GM21723 (cell line): ENCODE data around the gene GOLGA6L2.
"Not testable (repeated sequence)": the region's sequence is repeated elsewhere in the genome, so short reads cannot be mapped to it uniquely, and the experiment has no call there.

Experiments used
- ATAC-seq: cut with Tn5 transposase; IDR thresholded peaks from one replicate; pipeline ENCODE4 v1.9.1; 2021; ENCODE audit warnings: mild to moderate bottlenecking, moderate library complexity; ENCODE audit not compliant: unreplicated experiment

GOLGA6L2 gene, protein sequence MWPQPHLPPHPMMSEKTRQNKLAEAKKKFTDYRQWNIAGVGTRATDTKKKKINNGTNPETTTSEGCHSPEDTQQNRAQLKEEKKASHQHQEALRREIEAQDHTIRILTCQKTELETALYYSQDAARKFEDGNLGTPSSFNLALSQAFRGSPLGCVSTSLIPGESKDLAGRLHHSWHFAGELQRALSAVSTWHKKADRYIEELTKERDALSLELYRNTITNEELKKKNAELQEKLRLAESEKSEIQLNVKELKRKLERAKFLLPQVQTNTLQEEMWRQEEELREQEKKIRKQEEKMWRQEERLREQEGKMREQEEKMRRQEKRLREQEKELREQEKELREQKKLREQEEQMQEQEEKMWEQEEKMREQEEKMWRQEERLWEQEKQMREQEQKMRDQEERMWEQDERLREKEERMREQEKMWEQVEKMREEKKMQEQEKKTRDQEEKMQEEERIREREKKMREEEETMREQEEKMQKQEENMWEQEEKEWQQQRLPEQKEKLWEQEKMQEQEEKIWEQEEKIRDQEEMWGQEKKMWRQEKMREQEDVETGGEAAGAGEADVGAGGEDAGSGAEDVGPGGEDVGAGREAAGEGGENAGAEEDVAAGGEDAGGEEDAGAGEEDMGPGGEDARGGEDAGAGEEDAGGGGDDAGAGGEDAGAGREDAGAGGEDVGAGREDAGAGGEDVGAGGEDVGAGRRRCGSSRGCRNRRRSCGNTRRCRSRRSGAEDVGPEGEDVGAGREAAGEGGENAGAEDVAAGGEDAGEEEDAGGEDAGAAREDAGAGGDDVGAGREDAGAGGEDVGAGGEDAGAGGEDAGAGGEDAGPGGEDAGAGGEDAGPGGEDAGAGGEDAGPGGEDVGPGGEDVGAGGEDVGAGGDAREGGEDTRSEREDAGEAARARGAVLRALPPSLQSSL

DNA sequence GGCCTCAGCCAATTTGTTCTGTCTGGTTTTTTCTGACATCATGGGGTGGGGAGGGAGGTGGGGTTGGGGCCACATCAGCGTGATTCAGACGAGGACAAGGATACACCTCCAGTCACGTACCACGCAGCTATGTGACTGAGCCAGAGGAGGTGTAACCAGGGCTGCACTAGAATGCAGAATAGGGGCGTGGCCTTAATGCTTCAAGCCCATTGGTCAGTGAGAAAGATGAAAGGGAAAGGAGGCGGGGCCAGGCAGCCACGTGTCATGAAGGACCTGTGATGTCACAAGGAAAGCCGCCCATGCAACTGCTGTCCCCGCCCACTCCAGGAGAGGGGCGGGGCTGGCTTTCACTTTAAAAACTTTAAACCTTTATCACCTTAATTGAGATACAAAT, at the start of gene GOLGA6L2:
Gene GOLGA6L2, minus strand, starts transcription at position 137 of the 394 bp plus-strand sequence. Its CDS starts 62 bp downstream, at position 75.
- ATAC-seq: no peak

DNA sequence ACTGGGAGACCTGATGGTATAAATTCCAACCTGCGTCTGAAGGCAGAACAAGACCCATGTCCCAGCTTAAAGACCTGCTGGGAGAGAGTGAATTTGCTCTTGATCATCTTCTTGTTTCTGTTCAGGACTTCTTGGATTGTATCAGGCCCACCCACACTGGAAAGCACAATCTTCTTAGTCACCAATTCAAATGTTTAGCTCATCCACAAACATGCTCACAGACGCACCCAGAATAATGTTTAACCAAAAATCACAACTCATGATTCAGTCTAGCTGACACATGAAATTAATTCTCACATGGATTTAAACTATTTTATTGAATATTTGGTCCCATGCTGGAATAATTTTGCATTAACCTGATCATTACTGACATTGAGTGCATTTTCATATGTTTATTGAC, 37.8 kb upstream of the GOLGA6L2 start:
- ATAC-seq: no peak

DNA sequence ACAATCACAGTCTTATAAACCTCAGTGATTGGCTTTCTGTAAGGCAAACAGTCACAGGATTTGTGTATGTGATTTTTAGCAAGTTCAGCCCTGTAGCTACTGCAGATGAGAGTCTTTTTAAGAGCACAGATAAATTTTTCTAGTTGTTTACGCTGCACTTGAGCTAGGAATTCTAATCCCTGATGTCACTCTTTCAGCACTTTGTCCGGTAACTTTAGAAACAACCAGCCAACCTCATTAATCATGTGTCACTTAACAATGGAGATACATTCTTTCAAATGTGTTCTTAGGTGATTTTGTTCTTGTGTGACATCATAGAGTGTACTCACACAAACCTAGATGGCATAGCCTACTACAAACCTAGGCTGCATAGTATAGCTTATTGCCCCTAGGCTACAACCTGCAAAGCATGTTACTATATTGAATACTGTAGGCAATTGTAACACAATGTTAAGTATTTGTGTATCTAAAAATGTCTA, 36.8 kb upstream of the GOLGA6L2 start:
- no peak for ATAC-seq

DNA sequence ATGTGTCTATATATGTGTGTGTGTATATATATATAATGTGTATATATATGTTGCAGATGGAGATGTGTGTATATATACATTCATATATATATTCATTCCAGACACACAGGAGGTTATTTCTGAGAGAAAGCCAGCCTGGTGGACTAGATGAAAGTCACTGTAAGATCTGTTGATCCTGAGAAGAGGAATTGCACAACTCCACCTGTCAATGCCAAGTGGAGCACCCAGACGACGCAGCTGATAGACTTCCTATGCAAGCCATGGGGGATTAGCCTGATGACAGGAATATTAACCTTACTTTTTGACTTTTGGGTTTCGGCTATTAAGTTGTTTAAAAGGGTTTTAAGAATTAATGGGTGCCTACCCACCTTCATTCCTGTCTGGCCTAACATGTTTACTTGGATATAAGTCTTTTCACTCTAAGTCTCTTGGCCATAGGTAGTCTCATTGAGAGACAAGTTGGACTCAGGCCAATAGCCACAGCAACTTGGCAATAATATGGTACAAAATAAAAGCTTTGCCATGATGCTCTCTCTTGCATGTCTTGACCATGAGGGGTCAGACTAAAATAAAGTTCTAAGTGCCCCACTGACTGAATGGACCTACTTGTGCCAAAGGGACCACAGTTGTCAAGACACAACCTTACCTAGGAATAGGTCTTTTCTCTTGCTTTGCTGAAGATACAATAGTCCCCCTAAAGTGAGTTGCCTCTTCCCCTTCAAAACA, 35.9 kb upstream of the GOLGA6L2 start:
- ATAC-seq: no peak

DNA sequence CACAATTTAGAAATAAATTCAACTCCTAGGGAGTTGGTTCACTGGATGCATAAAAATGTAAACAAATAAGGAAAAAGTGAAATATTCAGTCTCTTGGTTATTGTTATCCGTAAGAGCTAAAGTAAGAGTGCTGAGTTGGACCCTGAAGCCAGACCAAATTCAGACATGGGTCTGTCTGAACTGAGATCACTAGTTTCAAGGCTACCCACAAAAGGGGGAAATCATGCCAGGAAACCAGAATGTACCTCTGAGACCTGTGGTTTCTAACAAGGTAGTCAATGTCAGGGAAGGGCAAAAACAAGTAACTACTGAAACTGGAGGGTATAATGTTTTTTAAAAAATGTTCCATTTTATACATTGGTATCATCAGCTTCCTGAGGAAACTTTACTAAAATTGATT, 35.2 kb upstream of the GOLGA6L2 start:
- ATAC-seq: no peak

DNA sequence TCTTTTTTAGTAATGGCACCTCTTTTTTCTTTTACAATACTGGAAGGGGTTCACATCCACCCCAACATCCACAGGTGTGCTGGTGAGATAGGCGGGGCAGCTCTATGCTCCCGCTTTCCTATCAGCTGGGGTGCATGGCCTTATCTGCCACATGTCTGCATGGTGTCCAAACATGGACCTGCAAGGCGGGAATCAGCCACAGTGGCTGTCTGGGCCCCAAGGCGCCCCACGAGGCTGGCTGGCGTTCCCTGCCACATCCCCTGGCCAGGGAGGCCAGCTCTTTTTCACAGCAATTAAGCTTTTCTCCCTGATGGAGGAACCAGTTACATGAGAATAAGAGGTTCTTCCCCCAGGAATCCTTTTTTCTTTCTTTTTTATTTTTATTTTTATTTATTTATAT, 30.9 kb upstream of the GOLGA6L2 start:
- ATAC-seq: no peak

DNA sequence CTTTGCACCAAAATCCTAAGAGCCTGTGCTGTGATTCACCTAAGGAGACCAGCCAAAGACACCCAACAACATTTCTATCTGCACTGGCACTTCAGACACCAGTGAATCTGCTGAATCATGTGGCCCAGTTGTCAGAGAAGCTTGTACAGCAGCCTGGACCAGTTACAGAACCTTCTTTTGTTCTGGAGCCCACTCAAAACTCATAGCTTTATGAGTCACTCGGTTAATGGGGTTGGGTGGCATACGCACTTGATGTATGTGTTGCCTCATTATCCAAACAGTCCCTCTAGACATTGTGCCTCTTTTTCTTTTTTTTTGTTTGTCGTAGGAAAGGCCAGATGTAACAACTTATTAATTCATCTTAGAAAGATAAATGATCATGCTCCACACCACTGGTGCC, 25.6 kb upstream of the GOLGA6L2 start:
- no peak for ATAC-seq

DNA sequence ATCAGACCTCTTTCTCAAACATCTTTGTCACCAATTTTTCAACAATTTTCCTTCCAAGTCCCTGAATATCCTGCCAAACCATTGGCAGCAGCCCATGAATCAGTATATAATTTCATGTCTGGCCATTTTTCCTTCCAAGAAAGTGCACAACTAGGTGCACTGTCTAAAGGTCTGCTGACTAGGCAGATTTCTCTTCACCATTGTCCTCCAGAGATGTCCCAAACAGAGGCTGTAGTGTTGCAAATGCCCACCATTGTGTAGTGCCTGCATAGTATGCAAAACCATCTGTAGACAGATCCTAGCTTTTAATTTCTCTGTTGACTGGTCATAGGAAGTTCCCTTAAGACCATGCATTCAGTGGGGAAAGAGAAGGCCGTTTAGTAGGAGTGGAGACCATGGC, 25.0 kb upstream of the GOLGA6L2 start:
- ATAC-seq: no peak

DNA sequence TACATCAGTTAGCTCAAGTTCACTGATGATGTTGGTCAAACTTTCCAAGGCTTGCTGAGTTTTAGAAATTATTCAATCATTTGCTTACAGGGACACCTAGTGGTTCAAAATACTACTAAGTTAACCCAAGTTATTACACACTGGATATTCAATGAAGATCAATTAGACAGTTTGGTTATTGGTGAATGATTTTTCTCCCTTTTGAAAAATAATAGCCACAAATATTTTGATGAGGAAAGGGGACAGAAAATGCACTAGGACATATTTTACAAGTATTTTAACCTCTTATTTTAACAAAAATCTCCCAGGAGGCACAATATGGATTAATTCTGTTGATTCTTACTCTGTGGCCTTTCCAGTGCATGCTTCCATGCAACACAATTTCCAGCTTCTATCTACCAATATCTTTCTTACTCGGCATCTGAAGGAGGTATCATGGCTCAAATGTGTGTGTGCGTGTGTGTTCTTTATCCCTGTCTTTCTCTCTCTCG, 20.1 kb upstream of the GOLGA6L2 start:
- no peak for ATAC-seq

DNA sequence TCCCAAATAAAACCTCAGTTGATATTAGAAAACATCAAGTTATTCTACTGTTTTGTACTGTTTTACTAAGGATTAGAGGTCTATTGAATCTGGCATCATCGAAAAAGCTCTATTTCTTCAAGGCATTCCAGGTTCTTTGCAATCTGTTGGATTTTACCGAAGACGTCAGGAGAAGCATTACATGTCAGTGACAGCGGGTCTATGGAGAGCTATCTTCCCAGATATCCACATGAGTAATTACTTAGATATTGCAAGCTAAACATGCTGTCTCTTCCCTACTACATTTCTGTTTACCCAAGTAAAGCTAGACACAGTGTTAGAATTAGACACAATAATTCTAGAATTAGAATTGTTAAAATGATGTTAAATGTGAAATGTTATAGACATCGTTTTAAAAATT, 10.8 kb upstream of the GOLGA6L2 start:
- no peak for ATAC-seq

DNA sequence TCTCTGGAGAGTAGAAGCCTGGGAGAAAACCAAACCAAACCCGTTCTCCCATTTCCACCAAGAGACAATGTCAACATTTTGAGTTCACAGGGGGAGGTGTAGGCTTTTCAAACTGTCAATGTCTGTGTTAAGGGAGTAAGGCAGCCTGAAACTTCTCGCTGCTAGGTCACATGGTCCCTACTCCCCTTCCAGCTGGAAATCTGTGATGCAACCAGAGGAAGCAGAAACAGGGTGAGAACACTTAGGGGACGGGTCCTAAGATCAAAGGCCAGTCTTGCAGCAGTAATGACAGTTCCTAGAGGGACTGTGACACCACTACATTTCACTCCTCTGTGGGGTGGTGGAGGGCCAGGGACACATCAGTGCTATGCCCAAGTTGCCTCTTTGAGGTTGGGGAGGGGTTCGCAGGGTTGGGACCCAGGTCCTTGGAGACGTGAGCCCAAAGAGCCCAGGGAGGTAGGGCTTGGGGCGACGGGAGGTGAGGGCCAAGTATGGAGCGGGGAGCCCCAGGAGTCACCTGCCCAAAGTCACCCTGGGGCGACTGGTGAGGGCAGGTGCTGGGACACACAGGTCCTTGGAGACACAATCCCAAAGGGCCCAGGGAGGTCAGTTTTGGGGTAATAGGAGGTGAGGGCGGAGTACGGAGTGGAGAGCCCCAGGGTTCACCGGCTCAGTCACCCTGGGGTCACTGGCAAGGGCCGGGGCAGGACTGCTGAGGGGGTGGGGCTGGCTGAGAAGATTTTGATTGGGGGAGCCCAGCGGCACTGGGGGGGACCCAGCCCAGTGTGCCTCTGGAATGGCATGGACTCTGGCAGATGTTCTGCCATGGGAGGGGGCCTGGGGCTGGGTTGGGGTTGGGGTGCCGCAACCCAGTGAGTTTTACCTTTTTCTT, 582 bp downstream of the GOLGA6L2 start:
- ATAC-seq: no peak

DNA sequence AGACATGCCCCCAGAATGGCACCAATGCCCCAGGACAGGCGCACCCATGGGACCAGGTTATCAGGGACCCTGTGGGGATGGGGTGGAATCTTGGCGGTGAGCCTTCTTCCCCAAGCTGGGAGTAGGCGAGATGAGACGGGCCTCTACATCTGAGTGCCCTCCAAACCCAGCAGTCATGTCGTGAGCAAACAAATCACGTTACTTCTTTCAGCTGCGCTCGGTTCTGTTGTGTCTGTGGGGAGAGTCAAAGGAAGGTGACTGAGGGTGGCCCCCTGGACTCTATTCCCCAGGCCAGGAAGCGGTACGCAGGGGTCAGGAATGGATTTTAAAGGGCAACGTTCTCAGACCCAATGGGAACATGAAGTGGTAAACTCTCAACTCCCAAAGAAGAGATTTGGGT, 2.8 kb downstream of the GOLGA6L2 start:
- ATAC-seq: no peak

DNA sequence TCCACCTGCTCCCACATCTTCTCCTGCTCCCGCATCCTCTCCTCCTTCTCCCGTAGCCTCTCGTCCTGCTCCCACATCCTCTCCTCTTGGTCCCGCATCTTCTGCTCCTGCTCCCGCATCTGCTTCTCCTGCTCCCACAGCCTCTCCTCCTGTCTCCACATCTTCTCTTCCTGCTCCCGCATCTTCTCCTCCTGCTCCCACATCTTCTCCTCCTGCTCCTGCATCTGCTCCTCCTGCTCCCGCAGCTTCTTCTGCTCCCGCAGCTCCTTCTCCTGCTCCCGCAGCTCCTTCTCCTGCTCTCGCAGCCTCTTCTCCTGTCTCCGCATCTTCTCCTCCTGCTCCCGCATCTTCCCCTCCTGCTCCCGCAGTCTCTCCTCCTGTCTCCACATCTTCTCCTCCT, 5.8 kb downstream of the GOLGA6L2 start:
- ATAC-seq: no peak

DNA sequence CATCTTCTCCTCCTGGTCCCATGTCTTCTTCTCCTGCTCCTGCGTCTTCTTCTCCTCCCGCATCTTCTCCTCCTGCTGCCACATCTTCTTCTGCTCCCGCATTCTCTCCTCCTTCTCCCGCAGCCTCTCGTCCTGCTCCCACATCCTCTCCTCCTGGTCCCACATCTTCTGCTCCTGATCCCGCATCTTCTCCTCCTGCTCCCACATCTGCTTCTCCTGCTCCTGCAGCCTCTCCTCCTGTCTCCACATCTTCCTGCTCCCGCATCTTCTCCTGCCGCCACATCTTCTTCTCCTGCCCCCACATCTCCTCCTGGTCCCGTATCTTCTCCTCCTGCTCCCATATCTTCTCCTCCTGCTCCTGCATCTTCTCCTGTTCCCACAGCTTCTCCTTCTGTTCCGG, 6.4 kb downstream of the GOLGA6L2 start:
- ATAC-seq: no peak

DNA sequence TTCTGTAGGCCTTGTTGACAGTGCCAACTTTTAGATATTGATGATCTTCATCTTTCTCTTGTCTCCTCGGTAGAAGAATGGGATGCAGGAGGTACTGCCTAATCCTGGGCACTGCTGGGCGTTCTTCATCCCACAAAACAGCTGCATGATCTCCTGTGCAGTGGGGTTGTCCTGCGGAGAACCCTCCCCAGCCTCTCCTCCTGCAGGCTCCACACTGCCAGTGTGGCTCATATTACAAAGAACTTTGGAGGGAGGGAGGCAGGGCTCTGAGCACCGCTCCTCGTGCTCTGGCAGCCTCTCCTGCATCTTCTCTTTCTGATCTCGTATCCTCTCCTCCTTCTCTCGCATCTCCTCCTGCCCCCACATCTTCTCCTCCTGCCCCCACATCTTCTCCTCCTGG, 7.5 kb downstream of the GOLGA6L2 start:
- ATAC-seq: no peak

DNA sequence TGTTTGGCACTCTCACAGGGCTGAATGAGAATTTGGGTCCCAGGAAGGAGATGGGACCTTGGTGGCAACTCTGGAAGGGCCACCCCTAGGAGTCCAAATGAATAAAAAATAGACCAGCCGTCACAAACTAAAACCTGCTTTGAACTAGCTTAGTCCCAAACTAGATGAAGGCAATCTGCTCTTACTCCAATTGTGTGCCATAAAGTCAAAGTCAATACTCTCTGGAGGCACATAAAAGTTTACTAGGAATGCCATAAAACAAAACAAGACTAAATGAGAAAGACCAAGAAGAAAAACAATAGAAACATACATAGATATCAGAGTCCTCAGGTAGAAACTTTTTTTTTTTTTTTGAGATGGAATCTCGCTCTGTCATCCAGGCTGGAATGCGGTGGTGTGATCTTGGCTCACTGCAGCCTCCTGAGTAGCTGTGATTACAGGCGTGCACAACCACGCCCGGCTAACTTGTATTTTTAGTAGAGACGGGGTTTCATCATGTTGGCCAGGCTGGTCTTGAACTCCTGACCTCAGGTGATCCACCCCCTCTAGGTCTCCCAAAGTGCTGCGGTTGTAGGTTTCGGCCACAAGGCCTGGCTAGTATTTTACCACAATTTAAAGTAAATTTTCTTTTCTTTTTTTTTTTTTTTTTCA, 8.1 kb downstream of the GOLGA6L2 start:
- ATAC-seq: no peak

DNA sequence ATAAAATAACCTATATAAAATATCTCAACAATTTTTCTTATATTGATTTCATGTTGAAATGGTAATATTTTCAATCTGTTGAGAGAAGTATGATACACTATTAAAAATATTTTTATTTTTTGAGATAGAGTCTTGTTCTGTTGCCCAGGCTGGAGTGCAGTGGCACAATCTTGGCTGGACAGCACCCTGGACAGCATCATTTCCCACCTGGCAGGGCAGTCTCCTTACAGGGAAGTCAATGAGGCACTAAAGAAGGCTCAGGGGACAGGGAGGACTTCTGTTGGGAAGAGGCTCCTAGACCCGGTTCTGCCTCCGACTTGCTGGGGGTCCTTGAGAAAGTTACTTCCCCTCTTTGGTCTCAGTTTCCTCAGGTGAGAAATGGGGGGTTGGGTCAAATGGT, 9.4 kb downstream of the GOLGA6L2 start:
- ATAC-seq: no peak

DNA sequence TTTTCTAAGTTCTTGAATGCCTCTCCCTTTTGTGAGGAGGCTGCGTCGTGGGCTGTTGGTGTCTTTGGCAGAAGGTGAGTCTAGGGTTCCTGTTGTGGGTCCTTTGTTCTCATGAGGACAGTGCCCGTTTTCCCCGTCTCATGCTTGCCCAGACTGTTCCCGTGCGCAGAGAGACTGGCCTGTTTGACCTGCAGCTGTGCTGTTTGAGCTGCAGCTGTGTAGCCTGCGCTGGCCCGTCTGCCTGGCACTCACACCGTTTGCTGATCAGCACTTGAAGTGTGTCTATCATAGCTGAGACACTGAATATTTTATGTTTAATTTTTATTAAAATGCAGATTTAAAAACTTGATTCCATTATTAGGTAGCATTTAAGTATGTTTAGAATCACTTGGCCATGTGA, 9.9 kb downstream of the GOLGA6L2 start:
- no peak for ATAC-seq

DNA sequence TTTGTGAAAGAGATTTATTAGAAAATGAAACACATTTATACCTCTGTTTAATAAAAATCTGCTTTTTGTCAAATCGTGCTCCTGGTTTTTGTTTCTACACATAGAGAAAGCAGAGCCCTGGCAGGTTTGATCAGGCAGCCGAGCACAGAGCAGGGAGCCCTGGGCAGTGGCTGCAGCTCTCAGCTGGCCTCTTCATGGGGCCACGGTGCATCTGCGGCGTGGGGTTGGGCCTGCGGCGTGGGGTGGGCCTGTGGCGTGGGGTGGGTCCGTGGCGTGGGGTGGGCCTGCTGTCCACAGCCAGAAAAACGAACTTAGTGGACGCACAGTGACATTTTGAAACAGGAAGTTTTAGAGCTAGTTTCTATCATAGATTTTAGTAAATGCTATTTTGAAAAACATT, 10.6 kb downstream of the GOLGA6L2 start:
- no peak for ATAC-seq

DNA sequence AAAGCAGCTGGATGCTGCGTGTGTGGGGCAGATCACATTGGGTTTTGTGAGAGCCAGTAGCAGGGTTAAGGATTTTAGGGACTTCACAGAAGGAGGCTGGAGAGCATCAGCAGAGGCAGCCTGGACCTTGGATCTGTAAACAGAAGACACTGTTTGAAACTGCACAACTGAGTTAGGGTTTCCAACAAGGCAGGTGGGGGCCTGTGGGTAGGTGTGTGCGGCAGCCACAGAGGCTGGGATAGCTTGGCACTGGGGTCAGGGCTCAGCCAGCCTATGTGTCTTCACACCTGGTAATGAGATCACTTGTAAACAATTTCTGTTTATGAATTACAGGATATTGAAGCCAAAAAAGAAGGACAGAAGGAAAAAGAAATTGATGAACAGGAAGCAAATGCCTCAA, 12.3 kb downstream of the GOLGA6L2 start:
- not testable (repeated sequence) for ATAC-seq
